ENCODE measurements around the gene EHMT1. TPM values are rescaled to one million over a fixed set of nuclear protein-coding genes. Genes with fewer than 3 reads are reported as not detected.

The EHMT1 gene
- total RNA-seq, 1 experiment from 2014 or later = 63.9 TPM

DNA sequence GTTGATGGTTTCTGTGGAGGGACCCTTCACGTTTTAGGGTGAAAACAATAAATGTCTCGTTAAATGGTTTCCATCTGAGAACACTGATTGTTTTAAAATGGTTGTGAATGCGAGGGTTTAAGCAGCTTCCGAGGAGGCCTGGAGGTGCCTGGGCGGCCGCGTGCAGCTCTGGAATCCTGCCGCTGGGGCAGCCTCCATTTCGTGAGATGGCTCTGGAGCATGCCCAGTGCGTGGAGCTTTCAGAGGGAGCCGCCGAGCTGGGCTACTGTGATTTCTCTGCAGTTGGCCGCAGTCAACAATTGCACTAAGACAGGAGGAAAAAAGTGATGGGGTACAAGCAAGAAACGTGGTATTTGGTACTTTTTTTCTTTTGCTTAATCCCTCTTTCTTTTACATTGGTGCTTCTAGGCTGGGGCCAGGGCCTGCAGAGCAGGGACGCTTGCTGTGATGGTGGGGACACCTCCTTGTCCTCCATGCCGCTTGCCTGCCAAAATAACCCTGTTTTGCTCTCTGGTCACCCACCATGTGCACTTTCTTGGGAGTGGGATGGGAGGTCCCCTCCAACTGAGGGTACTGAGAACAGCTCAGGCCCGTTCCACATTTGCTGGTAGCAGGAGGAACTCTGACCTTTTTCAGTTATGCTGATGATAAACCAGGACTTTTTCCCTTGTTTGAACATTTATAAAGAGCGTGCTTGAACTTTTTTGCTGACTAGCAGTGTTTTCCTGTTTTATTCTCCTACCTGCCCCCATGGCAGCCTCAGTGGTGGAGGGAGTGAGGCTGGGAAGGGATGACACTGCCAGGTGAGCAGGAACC lies 47.1 kb downstream of the EHMT1 start:
- H3K27me3 ChIP-seq (ENCODE audit: control insufficient read depth, insufficient read depth, low read length) = no peaks in the 10 kb centered on the region
- no peak for TF ChIP-seq POLR2AphosphoS5 (IDR thresholded peaks at IDR 0.05; ENCODE audit: low read depth, low read length)
- TF ChIP-seq TCF7L2 (IDR thresholded peaks at IDR 0.05; ENCODE audit: low read depth, low read length) = no peak
- no peak for TF ChIP-seq CTCF (IDR thresholded peaks at IDR 0.05)
- TF ChIP-seq SIN3A (IDR thresholded peaks at IDR 0.05; ENCODE audit: borderline replicate concordance, insufficient read depth, low read depth, low read length) = no peak
- no peak for TF ChIP-seq REST (IDR thresholded peaks at IDR 0.05; ENCODE audit: insufficient read depth in 1 of 2, low read depth in 2 of 2, low read length in 1 of 2)
- in situ Hi-C loops (cut with HindIII; ENCODE audit: low pct_unique_long_range_greater_than_20kb, low sequenced_read_pairs) = no loop called here
- BruUV-seq (replicated peaks) = no TSS peak
- ChIA-PET POLR2A (no interaction called here), CTCF (no interaction called here)
- DNase-seq (ENCODE audit: low read depth, low spot score) = no peak
- no peak for ATAC-seq
- H3K27ac ChIP-seq (ENCODE audit: low read length) = no peak overlapping the region
- no peaks in the 10 kb centered on the region for H3K9me3 ChIP-seq (ENCODE audit: control insufficient read depth, insufficient read depth, low read depth, low read length)
- peaks cover 14% of the 10 kb centered on the region for H3K4me1 ChIP-seq (ENCODE audit: control insufficient read depth, insufficient read depth, low read length)
- H3K4me3 ChIP-seq (ENCODE audit: low read depth in 2 of 2, low read length in 2 of 2) = no peak overlapping the region
- intact Hi-C loops (cut with micrococcal nuclease; ENCODE audit: unreplicated experiment) = no loop called here
- no peaks in the 10 kb centered on the region for H3K36me3 ChIP-seq (ENCODE audit: control insufficient read depth, insufficient read depth, low read length)

DNA sequence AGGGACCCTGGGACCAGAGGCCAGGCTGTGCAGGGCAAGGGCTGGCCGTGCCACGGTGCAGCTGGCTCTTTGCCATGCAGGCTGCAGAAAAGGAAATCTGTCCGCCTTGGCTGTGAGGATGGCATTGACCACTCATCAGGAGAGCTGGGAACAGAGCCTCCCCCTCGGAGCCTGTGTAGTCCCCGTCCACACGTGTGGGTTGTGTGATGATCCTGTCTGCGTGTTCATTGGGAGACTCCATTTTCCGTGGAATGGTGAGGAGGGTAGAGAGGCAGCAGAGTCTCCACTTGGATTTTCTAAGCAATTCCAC lies 47.7 kb downstream of the EHMT1 start:
- in situ Hi-C loops (cut with HindIII; ENCODE audit: low pct_unique_long_range_greater_than_20kb, low sequenced_read_pairs) = no loop called here

More for the DNA sequence above, 47.7 kb downstream of the EHMT1 start:
- ChIA-PET CTCF (no interaction called here), POLR2A (no interaction called here)
- Histone ChIP-seq H3K27me3 (ENCODE audit: control insufficient read depth, insufficient read depth, low read length) (no peaks in the 10 kb centered on the region), H3K36me3 (ENCODE audit: control insufficient read depth, insufficient read depth, low read length) (no peaks in the 10 kb centered on the region), H3K9me3 (ENCODE audit: control insufficient read depth, insufficient read depth, low read depth, low read length) (no peaks in the 10 kb centered on the region), H3K27ac (ENCODE audit: low read length) (no peak overlapping the region), H3K4me3 (ENCODE audit: low read depth in 2 of 2, low read length in 2 of 2) (no peak overlapping the region), H3K4me1 (ENCODE audit: control insufficient read depth, insufficient read depth, low read length) (peaks cover 14% of the 10 kb centered on the region)
- BruUV-seq (replicated peaks) = no TSS peak
- intact Hi-C loops (cut with micrococcal nuclease; ENCODE audit: unreplicated experiment) = no loop called here
- TF ChIP-seq REST (IDR thresholded peaks at IDR 0.05; ENCODE audit: insufficient read depth in 1 of 2, low read depth in 2 of 2, low read length in 1 of 2) (no peak), POLR2AphosphoS5 (IDR thresholded peaks at IDR 0.05; ENCODE audit: low read depth, low read length) (no peak), TCF7L2 (IDR thresholded peaks at IDR 0.05; ENCODE audit: low read depth, low read length) (no peak), CTCF (IDR thresholded peaks at IDR 0.05) (no peak), SIN3A (IDR thresholded peaks at IDR 0.05; ENCODE audit: borderline replicate concordance, insufficient read depth, low read depth, low read length) (no peak)
- DNase-seq (ENCODE audit: low read depth, low spot score) = no peak
- no peak for ATAC-seq

Data from Panc1 (cell line).